GM19467 (cell line): ENCODE measurements around the gene MYORG.

Experiments
- ATAC-seq: cut with Tn5 transposase; IDR thresholded peaks from one replicate; pipeline ENCODE4 v1.9.1; 2021; ENCODE audit warnings: mild to moderate bottlenecking, moderate library complexity; ENCODE audit not compliant: unreplicated experiment

MYORG gene

GRCh38 chr9:34385561-34386230 is 9.0 kb upstream of the MYORG start:
- ATAC-seq = no peak

GRCh38 chr9:34384368-34385165 is 7.9 kb upstream of the MYORG start:
- no peak for ATAC-seq

GRCh38 chr9:34383904-34384303 is 7.2 kb upstream of the MYORG start:
- ATAC-seq = no peak

GRCh38 chr9:34382879-34383278 is 6.2 kb upstream of the MYORG start:
- no peak for ATAC-seq

GRCh38 chr9:34382054-34382453 is 5.4 kb upstream of the MYORG start:
- ATAC-seq = no peak

GRCh38 chr9:34381323-34381722 is 4.6 kb upstream of the MYORG start:
- no peak for ATAC-seq

GRCh38 chr9:34380511-34381315 is 4.0 kb upstream of the MYORG start:
- no peak for ATAC-seq

GRCh38 chr9:34380034-34380510 is 3.4 kb upstream of the MYORG start:
- ATAC-seq = no peak

- no peak for ATAC-seq
Measured at GRCh38 chr9:34379334-34380033, 2.8 kb upstream of the MYORG start.

- no peak for ATAC-seq
Measured at GRCh38 chr9:34378376-34379060, 1.8 kb upstream of the MYORG start.

- no peak for ATAC-seq
Measured at GRCh38 chr9:34377404-34377746, 677 bp upstream of the MYORG start.

- ATAC-seq = no peak
Measured at GRCh38 chr9:34375901-34376595, 650 bp downstream of the MYORG start.

GRCh38 chr9:34374905-34375552 is 1.7 kb downstream of the MYORG start:
- no peak for ATAC-seq

GRCh38 chr9:34374339-34374738 is 2.4 kb downstream of the MYORG start:
- ATAC-seq = no peak

GRCh38 chr9:34373749-34374148 is 2.9 kb downstream of the MYORG start:
- ATAC-seq = no peak

GRCh38 chr9:34372467-34373011 is 4.2 kb downstream of the MYORG start:
- ATAC-seq = no peak

GRCh38 chr9:34371886-34372466 is 4.7 kb downstream of the MYORG start:
- ATAC-seq = no peak

- ATAC-seq = no peak
Measured at GRCh38 chr9:34370970-34371880, 5.5 kb downstream of the MYORG start.
